MCF 10A (cell line): Measurements from ENCODE around the gene C1orf56. TPM values are rescaled to one million over a fixed set of nuclear protein-coding genes. Genes with fewer than 3 reads are reported as not detected.
A peak's percentile ranks its signal among the peaks of the same experiment; 100 is the strongest.

ENCODE experiments used
- BruUV-seq: library from RNA; stranded (reverse); fragments of 400-500 nt; replicated peaks from 2 replicates; lab custom pipeline; 2021; lab: Mats Ljungman, UMichigan
- CTCF ChIA-PET: fragments of 300-600 bp; sonication (Branson Sonifier 250); formaldehyde crosslinking; extraction: SDS; loops from one replicate; lab custom pipeline; 2021; ENCODE audit warnings: antibody characterized with exemption, inconsistent platforms; lab: Yijun Ruan, JAX
- POLR2A ChIA-PET: fragments of 300-600, 350-650 bp; sonication (Branson Sonifier 250); formaldehyde crosslinking; extraction: SDS; loops from one replicate; lab custom pipeline; 2020; ENCODE audit warnings: antibody characterized with exemption, inconsistent platforms; lab: Yijun Ruan, JAX
- DNase-seq: peaks from one replicate; pipeline ENCODE4 v3.0.0-alpha.2; 2018; ENCODE audit not compliant: unreplicated experiment
- H3K27ac Mint-ChIP-seq: one replicate; pipeline ENCODE4 v1.8.0; 2022; ENCODE audit warnings: mild to moderate bottlenecking, low read depth, mixed read lengths; ENCODE audit not compliant: unreplicated experiment
- H3K27me3 Mint-ChIP-seq: one replicate; pipeline ENCODE4 v1.8.0; 2022; ENCODE audit warnings: mixed read lengths; ENCODE audit not compliant: insufficient read depth, unreplicated experiment
- H3K36me3 Mint-ChIP-seq: one replicate; pipeline ENCODE4 v1.8.0; 2022; ENCODE audit warnings: mild to moderate bottlenecking, moderate library complexity, mixed read lengths; ENCODE audit not compliant: insufficient read depth, unreplicated experiment
- H3K4me1 Mint-ChIP-seq: one replicate; pipeline ENCODE4 v1.8.0; 2022; ENCODE audit warnings: mixed read lengths; ENCODE audit not compliant: insufficient read depth, unreplicated experiment
- H3K4me3 Mint-ChIP-seq: one replicate; pipeline ENCODE4 v1.8.0; 2022; ENCODE audit warnings: mild to moderate bottlenecking, moderate library complexity, mixed read lengths; ENCODE audit not compliant: unreplicated experiment
- H3K9me3 Mint-ChIP-seq: one replicate; pipeline ENCODE4 v1.8.0; 2022; ENCODE audit warnings: mixed read lengths; ENCODE audit not compliant: unreplicated experiment
- CTCF ChIP-seq: fragments of 200-600 bp; IDR thresholded peaks from one replicate; pipeline ENCODE4 v1.8.0; 2022; ENCODE audit warnings: antibody characterized with exemption, mild to moderate bottlenecking; ENCODE audit not compliant: unreplicated experiment
- intact Hi-C: fragments of 100-400 bp; cut with micrococcal nuclease; formaldehyde crosslinking; loops from 2 replicates; pipeline ENCODE4 v1.14.1; 2022
- total RNA-seq: library from RNA; stranded (reverse); gene quantifications from 2 replicates; pipeline ENCODE4 v1.2.3, GENCODE V29; 2022

The C1orf56 gene
- total RNA-seq, 1 experiment from 2014 or later: 2.2 TPM

GRCh38 chr1:151069103-151069486 is 21.5 kb downstream of the C1orf56 start:
- Mint-ChIP-seq H3K27me3 (no peaks in the 10 kb centered on the region), H3K27ac (no peak overlapping the region)

DNA sequence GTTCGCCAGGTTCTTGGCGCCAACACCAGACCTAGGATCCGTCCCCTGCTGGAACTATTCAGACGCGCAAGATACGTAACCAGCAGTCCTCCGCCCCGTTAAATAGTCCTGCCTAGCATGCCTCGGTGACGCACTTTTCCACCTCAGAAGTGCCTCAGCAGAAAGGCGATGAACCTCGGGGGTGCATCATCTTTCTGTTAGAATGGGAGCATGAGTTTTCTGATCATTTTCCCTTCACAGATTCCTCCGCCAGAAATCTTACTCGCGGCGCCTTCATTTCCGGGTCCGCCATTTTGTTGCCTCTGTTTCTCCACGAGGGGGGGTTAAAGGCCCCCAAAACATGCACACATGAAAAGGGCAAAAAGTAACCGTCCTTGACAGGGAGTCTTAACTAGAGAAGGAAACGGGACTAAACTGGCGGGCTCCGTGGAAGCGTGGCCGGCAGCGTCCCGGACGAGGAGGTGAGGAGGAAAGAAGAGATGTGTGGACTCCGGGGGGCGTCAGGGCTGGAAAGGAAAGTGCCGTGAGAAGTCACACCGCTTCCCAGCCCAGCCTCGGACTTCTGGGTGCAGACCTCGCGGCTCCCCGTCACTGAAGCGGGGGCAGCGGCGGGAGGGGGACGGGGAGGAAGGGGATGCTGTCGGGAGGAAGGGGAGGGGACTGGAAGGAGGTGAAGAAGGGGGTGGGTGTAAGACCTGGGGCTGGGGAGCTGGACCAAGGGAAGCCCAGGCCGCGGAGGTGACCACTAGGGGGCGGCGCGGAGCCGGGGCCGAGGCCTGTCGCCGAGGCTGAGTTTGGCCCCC is 23.1 kb downstream of the C1orf56 start, which contains the start of gene GABPB2:
Gene GABPB2 (plus strand): TSS at position 288 of the 803 bp plus-strand sequence. CDS start 17,429 bp downstream, outside the sequence.
- BruUV-seq: TSS peak; percentile 79

More at GRCh38 chr1:151069103-151069486, 21.5 kb downstream of the C1orf56 start:
- Mint-ChIP-seq H3K4me1 (no peaks in the 10 kb centered on the region), H3K4me3 (peak overlapping the region; percentile 100), H3K36me3 (peaks cover 17% of the 10 kb centered on the region), H3K9me3 (no peaks in the 10 kb centered on the region)
- ChIA-PET POLR2A (interaction anchor here (4.9 kb wide), 1 partner anchor 10 kb away, joined by 67 read pairs; the partner anchor contains the start of genes CDC42SE1 and MLLT11), CTCF (interaction anchor here (2.4 kb wide), 1 partner anchor 9 kb away, joined by 18 read pairs; the partner anchor contains the start of genes CDC42SE1 and MLLT11)
- TF ChIP-seq CTCF: no peak
- intact Hi-C loops: no loop called here
- no peak for DNase-seq
- no TSS peak for BruUV-seq

DNA sequence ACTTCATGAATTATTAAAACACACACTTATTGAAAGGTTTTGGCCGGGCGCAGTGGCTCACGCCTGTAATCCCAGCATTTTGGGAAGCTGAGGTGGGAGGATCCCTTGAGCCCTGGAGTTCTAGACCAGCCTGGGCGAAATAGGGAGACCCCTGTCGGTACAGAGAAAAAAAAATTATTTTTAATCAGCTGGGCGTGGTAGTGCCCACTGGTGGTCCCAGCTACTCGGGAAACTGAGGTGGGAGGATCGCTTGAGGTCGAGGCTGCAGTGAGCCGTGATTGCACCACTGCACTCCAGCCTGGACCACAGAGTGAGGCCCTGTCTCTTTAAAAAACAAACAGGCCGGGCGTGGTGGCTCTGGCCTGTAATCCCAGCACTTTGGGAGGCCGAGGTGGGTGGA is 24.7 kb downstream of the C1orf56 start:
- H3K27ac Mint-ChIP-seq: no peak overlapping the region
- no TSS peak for BruUV-seq

More for the DNA sequence above, 23.1 kb downstream of the C1orf56 start, which contains the start of gene GABPB2:
- H3K4me3 Mint-ChIP-seq: peak within 1 kb of the TSS; percentile 100
- intact Hi-C loops: loop anchor here (1.0 to 10.0 kb wide), 4 partner anchors 11 to 184 kb away; partner anchors contain the start of genes CDC42SE1, PSMD4 and TNFAIP8L2
- H3K27ac Mint-ChIP-seq: peak within 1 kb of the TSS; percentile 100
- no peaks in the 10 kb centered on the region for H3K27me3 Mint-ChIP-seq
- ChIA-PET CTCF (interaction anchor here (0.6 to 2.7 kb wide), 11 partner anchors 9 to 391 kb away, joined by 3 to 22 read pairs (median 5); partner anchors contain the start of genes CDC42SE1, MLLT11 and TNFAIP8L2), POLR2A (interaction anchor here (0.6 to 4.9 kb wide), 18 partner anchors 12 to 269 kb away, joined by 3 to 67 read pairs (median 4); partner anchors contain the start of genes CDC42SE1, LYSMD1, MINDY1 and MLLT11)
- TF ChIP-seq CTCF: peak; percentile 99
- DNase-seq: peak; percentile 98
- H3K36me3 Mint-ChIP-seq: peaks cover 19% of the 10 kb centered on the region
- no peaks in the 10 kb centered on the region for H3K4me1 Mint-ChIP-seq
- no peaks in the 10 kb centered on the region for H3K9me3 Mint-ChIP-seq

More for the DNA sequence above, 24.7 kb downstream of the C1orf56 start:
- Mint-ChIP-seq H3K4me3 (no peak overlapping the region), H3K36me3 (peaks cover 15% of the 10 kb centered on the region), H3K27me3 (no peaks in the 10 kb centered on the region), H3K9me3 (no peaks in the 10 kb centered on the region), H3K4me1 (no peaks in the 10 kb centered on the region)
- no peak for DNase-seq
- POLR2A ChIA-PET: interaction anchor here (0.7 to 4.9 kb wide), 6 partner anchors 13 to 209 kb away, joined by 3 to 67 read pairs (median 4); partner anchors contain the start of genes CDC42SE1, MLLT11 and ZNF687
- CTCF ChIA-PET: interaction anchor here (0.5 to 2.7 kb wide), 16 partner anchors 10 to 777 kb away, joined by 3 to 22 read pairs (median 4); partner anchors contain the start of gene TNFAIP8L2
- TF ChIP-seq CTCF: no peak
- intact Hi-C loops: loop anchor here (10.0 kb wide), 1 partner anchor 183 kb away; the partner anchor contains the start of gene PSMD4
